Fibroblast of lung (primary cell): ENCODE measurements around the gene CHD6. TPM values are rescaled to one million over a fixed set of nuclear protein-coding genes. Genes with fewer than 3 reads are reported as not detected.

Experiments used
- DNase-seq, 2 donors: peaks; one replicate each; pipeline versions ENCODE4 v3.0.0 to v3.0.0-alpha.2; 2010; ENCODE audit warnings: low read depth in 2 of 2
- H2AFZ ChIP-seq: 2 replicates; pipeline ENCODE4 v1.5.1; 2012; ENCODE audit warnings: low read length, control low read depth, inconsistent platforms
- H3K27ac ChIP-seq: 2 replicates; pipeline ENCODE4 v1.5.1; 2011; ENCODE audit warnings: low read length, control low read depth; ENCODE audit not compliant: insufficient read depth
- H3K27me3 ChIP-seq: 2 replicates; pipeline ENCODE4 v1.5.1; 2011; ENCODE audit warnings: mild to moderate bottlenecking, low read length; ENCODE audit not compliant: control insufficient read depth, insufficient read depth
- H3K36me3 ChIP-seq: 2 replicates; pipeline ENCODE4 v1.5.1; 2011; ENCODE audit warnings: low read length; ENCODE audit not compliant: control insufficient read depth, insufficient read depth
- H3K4me1 ChIP-seq: 2 replicates; pipeline ENCODE4 v1.5.1; 2011; ENCODE audit warnings: low read length; ENCODE audit not compliant: control insufficient read depth, insufficient read depth; ENCODE audit errors: extremely low read depth
- H3K4me2 ChIP-seq: 2 replicates; pipeline ENCODE4 v1.5.1; 2011; ENCODE audit warnings: low read length, control low read depth; ENCODE audit not compliant: insufficient read depth; ENCODE audit errors: extremely low read depth
- H3K4me3 ChIP-seq, 4 experiments: fragments of 200-600 bp in 1 of 4; sonication (generic) in 1 of 4; replicated peaks in 1 of 4; 2 replicates each; pipeline ENCODE4 v1.5.1; 2011 to 2016; ENCODE audit warnings: low read length in 4 of 4, low read depth in 3 of 4, mild to moderate bottlenecking in 3 of 4, control low read depth in 2 of 4, inconsistent platforms in 1 of 4, mixed read lengths in 1 of 4; ENCODE audit not compliant: insufficient read depth in 1 of 4; ENCODE audit errors: control extremely low read depth in 1 of 4
- H3K79me2 ChIP-seq: 2 replicates; pipeline ENCODE4 v1.5.1; 2012; ENCODE audit warnings: mild to moderate bottlenecking, low read length, inconsistent platforms; ENCODE audit not compliant: control insufficient read depth, insufficient read depth
- H3K9ac ChIP-seq: 2 replicates; pipeline ENCODE4 v1.5.1; 2011; ENCODE audit warnings: mild to moderate bottlenecking, low read length, control low read depth; ENCODE audit not compliant: insufficient read depth
- H3K9me3 ChIP-seq: 2 replicates; pipeline ENCODE4 v1.5.1; 2012; ENCODE audit warnings: low read depth, low read length; ENCODE audit not compliant: control insufficient read depth, insufficient read depth
- H4K20me1 ChIP-seq: 2 replicates; pipeline ENCODE4 v1.5.1; 2011; ENCODE audit warnings: low read length; ENCODE audit not compliant: control insufficient read depth, insufficient read depth; ENCODE audit errors: extremely low read depth
- CTCF ChIP-seq, 2 donors: IDR thresholded peaks in 1 of 2; conservative IDR thresholded peaks in 1 of 2; 1 replicate in 1 of 2; 2 replicates in 1 of 2; pipeline ENCODE4 v1.5.1; 2011 to 2012; ENCODE audit warnings: low read length in 2 of 2, control low read depth in 1 of 2, inconsistent platforms in 1 of 2, low read depth in 1 of 2, mild to moderate bottlenecking in 1 of 2
- EZH2 ChIP-seq: IDR thresholded peaks from 2 replicates; pipeline ENCODE4 v1.5.1; 2012; ENCODE audit warnings: low read length, control low read depth, mild to moderate bottlenecking; ENCODE audit errors: missing control alignments
- polyA plus RNA-seq, 2 donors: library from polyadenylated mRNA; depleted of rRNA in 1 of 2; stranded (reverse) in 1 of 2; unstranded in 1 of 2; fragments of >200 nt; gene quantifications; 2 replicates each; pipeline ENCODE4 v1.2.1, GENCODE V29; 2011 to 2012; ENCODE audit warnings: missing spikeins in 1 of 2
- total RNA-seq: library from RNA; depleted of rRNA; stranded (reverse); fragments of >200 nt; gene quantifications from 2 replicates; pipeline ENCODE4 v1.2.1, GENCODE V29; 2014

CHD6 gene
- total and polyA plus RNA-seq, 2 donors (not counting 1 experiment from before 2014, with no cell fraction given) = 13.4 to 25.9 TPM

- Histone ChIP-seq H3K27ac (no peak overlapping the region), H3K27me3 (no peaks in the 10 kb centered on the region), H2AFZ (no peak overlapping the region), H3K9me3 (no peaks in the 10 kb centered on the region), H3K9ac (no peak overlapping the region), H3K4me1 (peaks cover 2% of the 10 kb centered on the region), H3K36me3 (peaks cover 5% of the 10 kb centered on the region), H3K4me3 (no peak overlapping the region), H3K4me2 (no peak overlapping the region), H3K79me2 (no peaks in the 10 kb centered on the region), H4K20me1 (no peaks in the 10 kb centered on the region)
- no peak for DNase-seq
- no peak for TF ChIP-seq CTCF (conservative IDR thresholded peaks at IDR 0.05 in 1 of 2, IDR thresholded peaks at IDR 0.05 in 1 of 2; ENCODE audit: low read depth in 1 of 2, low read length in 2 of 2)
- no peak for TF ChIP-seq EZH2
Measured at GRCh38 chr20:41454250-41454649, 163.9 kb downstream of the CHD6 start.

- TF ChIP-seq CTCF (conservative IDR thresholded peaks at IDR 0.05 in 1 of 2, IDR thresholded peaks at IDR 0.05 in 1 of 2; ENCODE audit: low read depth in 1 of 2, low read length in 2 of 2) (no peak), EZH2 (no peak)
- no peak overlapping the region for H3K4me3 ChIP-seq
- no peak overlapping the region for H3K9ac ChIP-seq
- H3K4me2 ChIP-seq = no peak overlapping the region
- peaks cover 2% of the 10 kb centered on the region for H3K4me1 ChIP-seq
- no peaks in the 10 kb centered on the region for H3K27me3 ChIP-seq
- no peak overlapping the region for H2AFZ ChIP-seq
- DNase-seq = no peak
- H3K9me3 ChIP-seq = no peaks in the 10 kb centered on the region
- H4K20me1 ChIP-seq = no peaks in the 10 kb centered on the region
- H3K36me3 ChIP-seq = peaks cover 5% of the 10 kb centered on the region
- H3K27ac ChIP-seq = no peak overlapping the region
- H3K79me2 ChIP-seq = no peaks in the 10 kb centered on the region
Measured at GRCh38 chr20:41453010-41453950, 164.9 kb downstream of the CHD6 start.

- H3K4me3 ChIP-seq = no peak overlapping the region
- H3K4me1 ChIP-seq = peaks cover 2% of the 10 kb centered on the region
- H3K36me3 ChIP-seq = peaks cover 5% of the 10 kb centered on the region
- no peaks in the 10 kb centered on the region for H4K20me1 ChIP-seq
- no peaks in the 10 kb centered on the region for H3K79me2 ChIP-seq
- H3K9me3 ChIP-seq = no peaks in the 10 kb centered on the region
- no peak for DNase-seq
- H3K27me3 ChIP-seq = no peaks in the 10 kb centered on the region
- H2AFZ ChIP-seq = no peak overlapping the region
- H3K4me2 ChIP-seq = no peak overlapping the region
- H3K27ac ChIP-seq = no peak overlapping the region
- TF ChIP-seq EZH2 = no peak
- no peak for TF ChIP-seq CTCF (conservative IDR thresholded peaks at IDR 0.05 in 1 of 2, IDR thresholded peaks at IDR 0.05 in 1 of 2; ENCODE audit: low read depth in 1 of 2, low read length in 2 of 2)
- H3K9ac ChIP-seq = no peak overlapping the region
Measured at GRCh38 chr20:41452226-41452625, 166.0 kb downstream of the CHD6 start.
